Ovary (tissue), 3 donors: ENCODE measurements around the gene OR10G7.

Experiments used
- POLR2A ChIP-seq: fragments of 450-650 bp; IDR thresholded peaks from one replicate; pipeline ENCODE4 v1.6.1; 2017; ENCODE audit warnings: antibody characterized with exemption, mild to moderate bottlenecking, moderate library complexity
- TF ChIP-seq, protein P1 (sequence below), 3 donors: fragments of 450-650 bp in 2 of 3; fragments of 200-600 bp in 1 of 3; IDR thresholded peaks; one replicate each; pipeline versions ENCODE4 v1.5.1 to v1.8.0; 2016 to 2022; ENCODE audit warnings: antibody characterized with exemption in 3 of 3, mild to moderate bottlenecking in 1 of 3
- donor health status: DM: no; HTN: no; CAD: no.

DNA sequence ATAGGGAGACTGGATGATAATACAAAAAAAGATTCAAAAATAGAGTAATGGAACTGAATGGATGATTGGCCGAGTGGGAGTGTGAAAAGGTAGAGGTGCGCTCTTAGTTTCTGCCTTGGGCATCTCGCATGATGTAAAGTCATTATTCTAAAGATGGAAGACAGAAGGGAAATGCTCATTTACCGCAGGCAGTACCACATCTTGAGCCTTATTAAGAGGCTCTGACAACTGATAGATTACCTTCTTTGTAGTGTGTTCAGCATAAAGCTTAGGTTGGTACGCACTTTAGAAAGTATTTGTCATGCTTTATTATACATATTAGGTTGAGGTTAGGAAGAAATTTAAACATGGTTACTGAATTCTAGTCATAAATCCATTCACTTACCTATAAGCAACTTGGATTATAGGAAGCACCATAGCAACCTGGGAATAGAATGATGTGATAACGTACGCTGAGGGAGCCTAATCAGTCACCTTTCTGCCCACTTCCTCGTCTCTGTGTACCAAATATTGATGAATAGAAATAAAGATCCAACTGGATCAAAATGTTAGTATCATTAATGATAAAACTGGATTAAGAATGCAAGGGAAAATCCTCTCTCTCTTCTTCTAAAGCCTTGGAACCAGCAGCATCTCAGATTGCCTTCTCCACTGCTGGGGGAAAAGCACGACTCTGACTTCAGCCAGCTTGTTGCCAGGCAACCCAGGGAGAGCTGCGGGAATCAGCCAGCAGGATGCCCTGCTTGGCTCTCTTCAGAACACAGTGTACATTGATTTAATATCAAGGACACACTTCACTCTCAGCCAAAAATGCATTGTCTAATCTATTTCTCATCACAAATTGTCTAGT lies 45.1 kb upstream of the OR10G7 start:
- TF ChIP-seq, protein P1, sequence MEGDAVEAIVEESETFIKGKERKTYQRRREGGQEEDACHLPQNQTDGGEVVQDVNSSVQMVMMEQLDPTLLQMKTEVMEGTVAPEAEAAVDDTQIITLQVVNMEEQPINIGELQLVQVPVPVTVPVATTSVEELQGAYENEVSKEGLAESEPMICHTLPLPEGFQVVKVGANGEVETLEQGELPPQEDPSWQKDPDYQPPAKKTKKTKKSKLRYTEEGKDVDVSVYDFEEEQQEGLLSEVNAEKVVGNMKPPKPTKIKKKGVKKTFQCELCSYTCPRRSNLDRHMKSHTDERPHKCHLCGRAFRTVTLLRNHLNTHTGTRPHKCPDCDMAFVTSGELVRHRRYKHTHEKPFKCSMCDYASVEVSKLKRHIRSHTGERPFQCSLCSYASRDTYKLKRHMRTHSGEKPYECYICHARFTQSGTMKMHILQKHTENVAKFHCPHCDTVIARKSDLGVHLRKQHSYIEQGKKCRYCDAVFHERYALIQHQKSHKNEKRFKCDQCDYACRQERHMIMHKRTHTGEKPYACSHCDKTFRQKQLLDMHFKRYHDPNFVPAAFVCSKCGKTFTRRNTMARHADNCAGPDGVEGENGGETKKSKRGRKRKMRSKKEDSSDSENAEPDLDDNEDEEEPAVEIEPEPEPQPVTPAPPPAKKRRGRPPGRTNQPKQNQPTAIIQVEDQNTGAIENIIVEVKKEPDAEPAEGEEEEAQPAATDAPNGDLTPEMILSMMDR (IDR thresholded peaks at IDR 0.05): no peak
- no peak for TF ChIP-seq POLR2A
